ENCODE results near the gene PADI3. TPM values are rescaled to one million over a fixed set of nuclear protein-coding genes. Genes with fewer than 3 reads are reported as not detected.

Gene PADI3
- total and polyA plus RNA-seq, 2 of the 8 experiments (the other 6 are each of a cell fraction or from before 2014, with no cell fraction given), result 0.37 to 0.94 TPM

- no peak for TF ChIP-seq EGR1 (IDR thresholded peaks at IDR 0.05; ENCODE audit: borderline replicate concordance, low read depth, low read length)
- no peak for TF ChIP-seq TAF1 (IDR thresholded peaks at IDR 0.05; ENCODE audit: low read depth, low read length)
- TF ChIP-seq PHF8 (conservative IDR thresholded peaks at IDR 0.05; ENCODE audit: low read depth, low read length), result no peak
Measured at GRCh38 chr1:17328855-17329254, 80.0 kb downstream of the PADI3 start (continued).

All from H1 (cell line).